ENCODE measurements around the gene CEP68. TPM values are rescaled to one million over a fixed set of nuclear protein-coding genes. Genes with fewer than 3 reads are reported as not detected.
"Not testable (repeated sequence)": the region's sequence is repeated elsewhere in the genome, so short reads cannot be mapped to it uniquely, and the experiment has no call there.

Gene CEP68
- total RNA-seq, 4 donors from 2014 or later, result 21.4 to 48.0 (median 35.2) TPM

- Histone ChIP-seq H3K27me3 (no peaks in the 10 kb centered on the region), H3K4me1 (peaks cover 27 to 35% of the 10 kb centered on the region in 2 donors), H3K36me3 (no peaks in the 10 kb centered on the region), H3K27ac (peak overlapping the region; percentile 36 to 60 (median 48)), H3K4me3 (no peak overlapping the region), H3K9me3 (no peaks in the 10 kb centered on the region)
- DNase-seq (no peak), ATAC-seq (no peak)
- in situ Hi-C loops (cut with MboI; ENCODE audit: low sequenced_read_pairs in 4 of 4) (loop anchor here in 3 of 4 donors (10.0 kb wide), 3 partner anchors 46 to 314 kb away; partner anchors contain the start of gene SPRED2 (in 1 of the 3)), intact Hi-C loops (cut with DNase I; ENCODE audit: low total_unique reads) (no loop called here)
- TF ChIP-seq CTCF (IDR thresholded peaks at IDR 0.05 in 4 of 5, conservative IDR thresholded peaks at IDR 0.05 in 1 of 5) (no peak), POLR2A (IDR thresholded peaks at IDR 0.05) (no peak)
These were observed 64.9 kb downstream of the CEP68 start for GRCh38 chr2:65120990-65121693.

- no peaks in the 10 kb centered on the region for H3K9me3 ChIP-seq
- ATAC-seq (no peak), DNase-seq (no peak)
- no peak for TF ChIP-seq POLR2A (IDR thresholded peaks at IDR 0.05)
- no peak for TF ChIP-seq CTCF (IDR thresholded peaks at IDR 0.05 in 4 of 5, conservative IDR thresholded peaks at IDR 0.05 in 1 of 5)
- no peaks in the 10 kb centered on the region for H3K36me3 ChIP-seq
- peaks cover 38 to 41% of the 10 kb centered on the region in 2 donors for H3K4me1 ChIP-seq
- peak overlapping the region in 2 of 4 donors; percentile 3 to 56 for H3K27ac ChIP-seq
- intact Hi-C loops (cut with DNase I; ENCODE audit: low total_unique reads) (no loop called here), in situ Hi-C loops (cut with MboI; ENCODE audit: low sequenced_read_pairs in 4 of 4) (loop anchor here in 3 of 4 donors (10.0 kb wide), 3 partner anchors 48 to 312 kb away; partner anchors contain the start of gene SPRED2 (in 1 of the 3))
- H3K27me3 ChIP-seq, result no peaks in the 10 kb centered on the region
- no peak overlapping the region for H3K4me3 ChIP-seq
These were observed 66.1 kb downstream of the CEP68 start for GRCh38 chr2:65122313-65122712.

- in situ Hi-C loops (cut with MboI; ENCODE audit: low sequenced_read_pairs in 4 of 4), result loop anchor here in 3 of 4 donors (5.0 to 10.0 kb wide), 4 partner anchors 51 to 309 kb away; partner anchors contain the start of gene SPRED2 (in 1 of the 3)
- H3K27me3 ChIP-seq; H3K9me3 ChIP-seq; H3K36me3 ChIP-seq; ATAC-seq; intact Hi-C loops (cut with DNase I; ENCODE audit: low total_unique reads): not testable (repeated sequence)
- Histone ChIP-seq H3K4me1 (peaks cover 48 to 55% of the 10 kb centered on the region in 2 donors), H3K4me3 (peak overlapping the region in 1 of 4 donors; percentile 10), H3K27ac (peak overlapping the region; percentile 97 to 100 (median 98))
- DNase-seq, result peak in 1 of 2 donors; percentile 50
These were observed 69.2 kb downstream of the CEP68 start for GRCh38 chr2:65125457-65125856.

- peak overlapping the region; percentile 97 to 100 (median 98) for H3K27ac ChIP-seq
- H3K36me3 ChIP-seq, result no peaks in the 10 kb centered on the region
- no peaks in the 10 kb centered on the region for H3K9me3 ChIP-seq
- ATAC-seq, result peak; percentile 31 to 38
- peaks cover 49 to 52% of the 10 kb centered on the region in 2 donors for H3K4me1 ChIP-seq
- H3K27me3 ChIP-seq, result no peaks in the 10 kb centered on the region
- H3K4me3 ChIP-seq, result peak overlapping the region; percentile 80 to 100 (median 88)
- in situ Hi-C loops (cut with MboI; ENCODE audit: low sequenced_read_pairs in 4 of 4), result loop anchor here in 3 of 4 donors (5.0 to 10.0 kb wide), 4 partner anchors 54 to 306 kb away; partner anchors contain the start of gene SPRED2 (in 1 of the 3)
- intact Hi-C loops (cut with DNase I; ENCODE audit: low total_unique reads), result no loop called here
- DNase-seq, result peak; percentile 60 to 80
- TF ChIP-seq CTCF (IDR thresholded peaks at IDR 0.05 in 4 of 5, conservative IDR thresholded peaks at IDR 0.05 in 1 of 5) (no peak), POLR2A (IDR thresholded peaks at IDR 0.05) (peak; percentile 43 to 58)
These were observed 72.3 kb downstream of the CEP68 start for GRCh38 chr2:65128297-65129190.
